ENCODE data around the gene FOXK2.

GRCh38 chr17:82483204-82483660, 36.3 kb upstream of the FOXK2 start:
- TF ChIP-seq CTCF (IDR thresholded peaks at IDR 0.05 in 4 of 5, conservative IDR thresholded peaks at IDR 0.05 in 1 of 5) (no peak), POLR2A (IDR thresholded peaks at IDR 0.05) (no peak)

All from gastrocnemius medialis (tissue), 4 donors.